HepG2 (cell line): Measurements from ENCODE around the gene PRUNE1.

Experiments
- CTCF ChIP-seq: sonication (generic); formaldehyde crosslinking; IDR thresholded peaks from 2 replicates; pipeline ENCODE4 v1.5.0; 2020; ENCODE audit warnings: mild to moderate bottlenecking, missing genetic modification reagents, moderate library complexity
- MTF1 ChIP-seq: sonication (generic); formaldehyde crosslinking; IDR thresholded peaks from 2 replicates; pipeline ENCODE4 v1.5.0; 2020; ENCODE audit warnings: missing genetic modification reagents
- POLR2AphosphoS5 ChIP-seq: IDR thresholded peaks from 2 replicates; pipeline ENCODE4 v1.6.1; 2012; ENCODE audit warnings: low read depth, low read length
- TCF7 ChIP-seq: sonication (generic); IDR thresholded peaks from 2 replicates; pipeline ENCODE4 v1.6.1; 2016; ENCODE audit warnings: antibody characterized with exemption, low read depth
- ZNF629 ChIP-seq: sonication (generic); formaldehyde crosslinking; conservative IDR thresholded peaks from 2 replicates; pipeline ENCODE4 v1.5.0; 2020; ENCODE audit warnings: missing genetic modification reagents

GRCh38 chr1:150979092-150980056, 28.9 kb upstream of the PRUNE1 start:
- TF ChIP-seq ZNF629 (CRISPR knock-in tag) (no peak), POLR2AphosphoS5 (0 out of 2 replicates have a peak, but pooled peaks have one; percentile 20), MTF1 (no peak), CTCF (CRISPR knock-in tag) (peak; percentile 94), TCF7 (no peak)
